ENCODE data around the gene ADCY7. TPM values are rescaled to one million over a fixed set of nuclear protein-coding genes. Genes with fewer than 3 reads are reported as not detected.
A peak's percentile ranks its signal among the peaks of the same experiment; 100 is the strongest.

ADCY7 gene
- total RNA-seq, 4 donors from 2014 or later, result 15.0 to 23.3 (median 16.9) TPM

- Histone ChIP-seq H3K9me3 (no peaks in the 10 kb centered on the region), H3K27me3 (no peaks in the 10 kb centered on the region), H3K27ac (peak overlapping the region; percentile 55), H3K4me1 (peaks cover 27% of the 10 kb centered on the region), H3K4me3 (no peak overlapping the region), H3K36me3 (no peaks in the 10 kb centered on the region)
- 25% methylated on average over 18 of the region's 23 CpGs for WGBS
- peak; percentile 85 to 88 for DNase-seq (ENCODE audit: low spot score in 2 of 2)
- TF ChIP-seq POLR2A (IDR thresholded peaks at IDR 0.05) (no peak), POLR2AphosphoS5 (IDR thresholded peaks at IDR 0.05) (peak in 1 of 3 donors; percentile 50)
Measured at GRCh38 chr16:50259334-50260205, 6.8 kb upstream of the ADCY7 start.

DNA sequence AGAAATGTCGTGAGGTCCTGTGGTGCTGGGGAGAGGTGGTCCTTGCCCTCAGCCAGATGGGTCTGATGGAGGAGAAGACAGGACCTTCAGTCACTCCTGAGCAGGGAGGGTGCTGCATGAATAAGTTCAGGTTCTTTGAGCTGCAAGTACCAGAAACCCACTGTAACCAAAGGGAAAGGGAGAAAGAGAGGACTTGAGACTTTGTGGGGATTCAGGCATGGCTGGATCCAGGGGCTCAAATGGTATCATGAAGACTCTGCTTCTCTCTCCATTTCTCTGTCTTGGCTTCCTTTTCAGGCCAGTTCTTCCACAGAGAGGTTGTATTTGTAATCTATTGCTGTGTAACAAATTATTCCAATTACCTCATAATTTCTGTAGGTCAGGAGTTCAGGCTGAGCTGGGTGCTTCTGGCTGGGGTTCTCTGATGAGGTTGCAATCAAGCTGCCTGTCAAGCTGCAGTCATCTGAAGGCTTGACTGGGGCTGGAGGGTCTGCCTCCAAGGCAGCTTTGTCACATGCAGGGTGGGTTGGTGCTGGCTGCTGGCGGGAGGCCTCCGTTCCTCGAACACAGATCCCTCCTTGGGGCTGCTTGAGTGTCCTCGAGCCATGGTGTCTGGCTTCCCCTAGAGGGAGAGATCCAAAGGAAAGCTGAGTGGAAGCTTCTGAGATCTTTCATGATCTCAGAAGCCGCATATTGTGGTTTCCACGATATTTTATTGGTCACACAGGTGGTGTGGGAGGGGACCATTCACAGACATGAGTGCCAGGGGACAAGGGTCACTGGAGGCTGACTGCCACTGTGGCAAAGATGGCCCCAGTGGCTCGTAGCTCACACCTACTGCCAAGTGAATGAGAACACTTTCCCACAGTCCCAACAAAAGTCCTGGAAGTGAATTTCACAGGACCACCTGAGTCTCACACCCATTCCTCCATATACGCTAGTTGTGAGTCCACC is 5.9 kb upstream of the ADCY7 start:
- Histone ChIP-seq H3K4me3 (no peak overlapping the region), H3K27ac (no peak overlapping the region), H3K4me1 (peaks cover 28% of the 10 kb centered on the region), H3K36me3 (no peaks in the 10 kb centered on the region), H3K27me3 (no peaks in the 10 kb centered on the region), H3K9me3 (no peaks in the 10 kb centered on the region)
- 95% methylated on average over 8 of the region's 9 CpGs for WGBS
- peak in 1 of 2 donors; percentile 43 for DNase-seq (ENCODE audit: low spot score in 2 of 2)
- TF ChIP-seq POLR2AphosphoS5 (IDR thresholded peaks at IDR 0.05) (no peak), POLR2A (IDR thresholded peaks at IDR 0.05) (no peak)

DNA sequence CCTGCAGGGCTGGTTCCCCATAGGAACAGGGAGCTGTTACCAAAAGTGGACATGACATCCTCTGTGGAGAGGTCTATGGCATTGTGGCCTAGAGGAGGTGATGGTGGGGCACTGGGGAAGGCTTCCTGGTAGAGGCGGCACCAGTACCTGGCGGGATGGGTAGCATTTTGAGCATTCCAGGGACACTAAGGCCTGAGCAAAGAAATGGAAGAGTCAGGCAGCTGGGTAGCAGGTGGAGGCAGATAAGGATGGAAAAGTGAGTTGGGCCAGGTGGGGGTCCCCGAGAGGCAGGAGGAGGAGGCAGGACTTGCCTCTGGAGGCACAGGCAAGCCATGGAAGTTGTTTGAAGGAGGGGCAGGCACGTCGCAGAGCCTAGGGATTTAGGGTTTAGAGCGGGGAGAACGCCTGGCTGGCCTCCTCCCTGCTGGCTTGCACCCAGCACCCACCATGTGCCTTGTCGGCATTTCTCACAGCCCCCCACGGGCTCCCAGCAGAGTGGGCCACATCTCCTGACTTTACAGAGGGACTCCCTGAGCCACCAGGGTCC is 5.1 kb upstream of the ADCY7 start:
- H3K9me3 ChIP-seq, result no peaks in the 10 kb centered on the region
- 86% methylated on average over 8 of the region's 9 CpGs for WGBS
- H3K4me3 ChIP-seq, result no peak overlapping the region
- no peak overlapping the region for H3K27ac ChIP-seq
- no peak for TF ChIP-seq EP300 (IDR thresholded peaks at IDR 0.05)
- TF ChIP-seq POLR2A (IDR thresholded peaks at IDR 0.05), result no peak
- TF ChIP-seq POLR2AphosphoS5 (IDR thresholded peaks at IDR 0.05), result no peak
- TF ChIP-seq CTCF (IDR thresholded peaks at IDR 0.05), result no peak
- H3K27me3 ChIP-seq, result no peaks in the 10 kb centered on the region
- peak in 1 of 2 donors; percentile 34 for DNase-seq (ENCODE audit: low spot score in 2 of 2)
- H3K4me1 ChIP-seq, result peaks cover 35% of the 10 kb centered on the region
- no peaks in the 10 kb centered on the region for H3K36me3 ChIP-seq

DNA sequence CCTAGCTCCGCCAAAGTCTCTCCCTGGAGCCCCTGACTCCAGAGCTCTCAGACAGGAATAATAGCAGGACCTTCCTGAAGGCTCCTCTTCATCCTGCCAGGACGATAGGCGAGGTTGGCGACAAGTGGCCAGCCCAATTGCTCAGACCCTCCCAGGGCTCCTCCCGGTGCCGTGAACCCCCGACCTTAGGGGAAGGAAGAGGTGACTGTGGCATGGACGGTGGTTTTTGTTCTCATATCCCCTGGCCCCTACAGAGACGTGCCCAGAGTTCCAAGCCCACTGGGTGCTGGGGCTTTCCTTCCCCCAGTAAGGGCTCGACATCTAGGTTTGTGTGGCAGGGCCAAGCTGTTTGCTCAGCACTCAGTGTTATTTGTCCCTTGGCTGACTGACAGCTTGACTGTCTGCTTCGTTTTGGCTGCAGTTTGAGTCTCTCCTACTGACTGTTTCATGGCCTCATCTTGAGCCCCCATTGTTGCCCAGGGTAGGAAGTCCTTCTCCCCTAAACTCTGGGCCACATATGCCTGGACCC is 4.6 kb upstream of the ADCY7 start:
- no peaks in the 10 kb centered on the region for H3K9me3 ChIP-seq
- no peaks in the 10 kb centered on the region for H3K27me3 ChIP-seq
- DNase-seq (ENCODE audit: low spot score in 2 of 2), result peak in 1 of 2 donors; percentile 81
- 64% methylated on average over 10 of the region's 11 CpGs for WGBS
- no peak overlapping the region for H3K27ac ChIP-seq
- no peak for TF ChIP-seq POLR2A (IDR thresholded peaks at IDR 0.05)
- no peak for TF ChIP-seq EP300 (IDR thresholded peaks at IDR 0.05)
- TF ChIP-seq POLR2AphosphoS5 (IDR thresholded peaks at IDR 0.05), result no peak
- no peak for TF ChIP-seq CTCF (IDR thresholded peaks at IDR 0.05)
- H3K4me3 ChIP-seq, result no peak overlapping the region
- no peaks in the 10 kb centered on the region for H3K36me3 ChIP-seq
- H3K4me1 ChIP-seq, result peaks cover 39% of the 10 kb centered on the region

GRCh38 chr16:50263060-50263909 is 3.1 kb upstream of the ADCY7 start:
- Histone ChIP-seq H3K36me3 (no peaks in the 10 kb centered on the region), H3K27ac (no peak overlapping the region), H3K4me3 (no peak overlapping the region), H3K4me1 (peaks cover 45% of the 10 kb centered on the region), H3K27me3 (no peaks in the 10 kb centered on the region), H3K9me3 (no peaks in the 10 kb centered on the region)
- DNase-seq (ENCODE audit: low spot score in 2 of 2), result peak in 1 of 2 donors; percentile 64
- TF ChIP-seq POLR2AphosphoS5 (IDR thresholded peaks at IDR 0.05) (no peak), POLR2A (IDR thresholded peaks at IDR 0.05) (no peak), CTCF (IDR thresholded peaks at IDR 0.05) (no peak), EP300 (IDR thresholded peaks at IDR 0.05) (no peak)
- 92% methylated on average over 14 of the region's 16 CpGs for WGBS
